RWPE1 (cell line): ENCODE results near the gene ANO3.

ENCODE experiments used
- CTCF ChIA-PET: fragments of 350-600 bp; sonication (Branson Sonifier 250); formaldehyde crosslinking; extraction: SDS; loops from one replicate; lab custom pipeline; 2021; lab: Yijun Ruan, JAX
- POLR2A ChIA-PET: fragments of 400-600 bp; formaldehyde crosslinking; extraction: SDS; loops from one replicate; lab custom pipeline; 2020; ENCODE audit warnings: antibody characterized with exemption; ENCODE audit not compliant: low non-redundant PET; lab: Yijun Ruan, JAX
- DNase-seq: peaks from one replicate; pipeline ENCODE4 v3.0.0; 2012; ENCODE audit warnings: low spot score
- H3K27ac ChIP-seq: fragments of 450-650 bp; 2 replicates; pipeline ENCODE4 v1.5.1; 2017
- CTCF ChIP-seq: fragments of 450-650 bp; conservative IDR thresholded peaks from 2 replicates; pipeline ENCODE4 v1.5.1; 2017; ENCODE audit warnings: low read depth, mild to moderate bottlenecking

ANO3 gene

GRCh38 chr11:26698224-26698623, 366.3 kb downstream of the ANO3 start:
- POLR2A ChIA-PET: no interaction called here

GRCh38 chr11:26700574-26701235, 368.8 kb downstream of the ANO3 start:
- ChIA-PET POLR2A (no interaction called here), CTCF (no interaction called here)
- DNase-seq: no peak
- H3K27ac ChIP-seq: no peak overlapping the region
- TF ChIP-seq CTCF: no peak

More at GRCh38 chr11:26698224-26698623, 366.3 kb downstream of the ANO3 start:
- no peak for TF ChIP-seq CTCF
- CTCF ChIA-PET: no interaction called here
- no peak overlapping the region for H3K27ac ChIP-seq
- no peak for DNase-seq

- ChIA-PET CTCF (no interaction called here), POLR2A (no interaction called here)
These were observed 370.5 kb downstream of the ANO3 start for GRCh38 chr11:26702406-26702805.

GRCh38 chr11:26703411-26704191, 371.7 kb downstream of the ANO3 start:
- CTCF ChIA-PET: no interaction called here
- no peak overlapping the region for H3K27ac ChIP-seq
- POLR2A ChIA-PET: no interaction called here
- no peak for DNase-seq
- TF ChIP-seq CTCF: no peak

More at GRCh38 chr11:26702406-26702805, 370.5 kb downstream of the ANO3 start:
- TF ChIP-seq CTCF: no peak
- no peak for DNase-seq
- H3K27ac ChIP-seq: no peak overlapping the region

- CTCF ChIA-PET: no interaction called here
- POLR2A ChIA-PET: no interaction called here
- DNase-seq: no peak
- TF ChIP-seq CTCF: no peak
- no peak overlapping the region for H3K27ac ChIP-seq
These were observed 372.3 kb downstream of the ANO3 start for GRCh38 chr11:26704249-26704648.

GRCh38 chr11:26706181-26706580, 374.3 kb downstream of the ANO3 start:
- CTCF ChIA-PET: no interaction called here
- no peak overlapping the region for H3K27ac ChIP-seq
- no peak for DNase-seq
- no peak for TF ChIP-seq CTCF
- POLR2A ChIA-PET: no interaction called here
